Keratinocyte (primary cell): ENCODE results near the gene ZNF280C. TPM values are rescaled to one million over a fixed set of nuclear protein-coding genes. Genes with fewer than 3 reads are reported as not detected.

Source experiments
- DNase-seq: peaks from one replicate; pipeline ENCODE4 v3.0.0-alpha.2; 2011; ENCODE audit warnings: low read depth, missing footprints, low spot score
- FAIRE-seq: peaks from 2 replicates; lab custom pipeline; 2011; peaks lifted over from hg19 to GRCh38; lab: Jason Lieb, UNC
- H2AFZ ChIP-seq: 2 replicates; pipeline ENCODE4 v1.6.0; 2012; ENCODE audit warnings: low read length, control low read depth, inconsistent platforms; ENCODE audit not compliant: control insufficient read depth
- H3K27ac ChIP-seq: 2 replicates; pipeline ENCODE4 v1.5.1; 2011; ENCODE audit warnings: low read length; ENCODE audit not compliant: control insufficient read depth, insufficient read depth
- H3K27me3 ChIP-seq: 3 replicates; pipeline ENCODE4 v1.6.0; 2011; ENCODE audit warnings: low read length; ENCODE audit not compliant: control insufficient read depth, insufficient read depth; ENCODE audit errors: extremely low read depth
- H3K36me3 ChIP-seq, 2 experiments: 2 replicates in 1 of 2; 3 replicates in 1 of 2; pipeline ENCODE4 v1.5.1; 2011; ENCODE audit warnings: low read length in 2 of 2, mild to moderate bottlenecking in 1 of 2; ENCODE audit not compliant: control insufficient read depth in 2 of 2, insufficient read depth in 2 of 2; ENCODE audit errors: extremely low read depth in 1 of 2
- H3K4me1 ChIP-seq: 3 replicates; pipeline ENCODE4 v1.5.1; 2011; ENCODE audit warnings: low read length; ENCODE audit not compliant: control insufficient read depth, insufficient read depth; ENCODE audit errors: extremely low read depth
- H3K4me2 ChIP-seq: 3 replicates; pipeline ENCODE4 v1.6.0; 2011; ENCODE audit warnings: low read depth, low read length; ENCODE audit not compliant: control insufficient read depth, insufficient read depth; ENCODE audit errors: extremely low read depth
- H3K4me3 ChIP-seq, 3 experiments: fragments of 200-600 bp in 1 of 3; sonication (generic) in 1 of 3; 2 replicates in 2 of 3; 3 replicates in 1 of 3; pipeline ENCODE4 v1.5.1; 2011 to 2016; ENCODE audit warnings: low read length in 3 of 3, mild to moderate bottlenecking in 3 of 3, control low read depth in 2 of 3, inconsistent platforms in 1 of 3, low read depth in 1 of 3, mixed read lengths in 1 of 3, mixed run types in 1 of 3, moderate library complexity in 1 of 3; ENCODE audit not compliant: control insufficient read depth in 2 of 3, insufficient read depth in 2 of 3; ENCODE audit errors: extremely low read depth in 1 of 3
- H3K79me2 ChIP-seq: 2 replicates; pipeline ENCODE4 v1.6.0; 2012; ENCODE audit warnings: low read length; ENCODE audit not compliant: control insufficient read depth, insufficient read depth
- H3K9ac ChIP-seq: 3 replicates; pipeline ENCODE4 v1.6.0; 2011; ENCODE audit warnings: low read length; ENCODE audit not compliant: control insufficient read depth, insufficient read depth; ENCODE audit errors: extremely low read depth
- H3K9me1 ChIP-seq: 3 replicates; pipeline ENCODE4 v1.6.0; 2011; ENCODE audit warnings: low read length; ENCODE audit not compliant: control insufficient read depth, insufficient read depth; ENCODE audit errors: extremely low read depth
- H3K9me3 ChIP-seq: 2 replicates; pipeline ENCODE4 v1.5.1; 2012; ENCODE audit warnings: low read depth, low read length; ENCODE audit not compliant: control insufficient read depth
- H4K20me1 ChIP-seq: 3 replicates; pipeline ENCODE4 v1.6.0; 2011; ENCODE audit warnings: low read length; ENCODE audit not compliant: control insufficient read depth, insufficient read depth; ENCODE audit errors: extremely low read depth
- EZH2 ChIP-seq: IDR thresholded peaks from one replicate; pipeline ENCODE4 v1.6.1; 2012; ENCODE audit warnings: inconsistent platforms, mild to moderate bottlenecking, low read length, moderate library complexity
- dilution Hi-C: fragments of 300-500 bp; cut with MboI; formaldehyde crosslinking; loops from one replicate; pipeline ENCODE4 v1.7.0; 2020; ENCODE audit warnings: low sequenced_read_pairs; ENCODE audit not compliant: extremely low pct_ligation_motif_present
- polyA plus RNA-seq, 5 experiments: library from polyadenylated mRNA; depleted of rRNA in 3 of 5; stranded (reverse) in 3 of 5; stranded (forward) in 1 of 5; unstranded in 1 of 5; fragments of >200 nt; gene quantifications; 1 replicate in 1 of 5; 2 replicates in 3 of 5; 3 replicates in 1 of 5; pipeline versions ENCODE4 v1.2.1 to v1.2.3, GENCODE V29; 2011 to 2012; ENCODE audit warnings: missing spikeins in 2 of 5, low read depth in 1 of 5, low replicate concordance in 1 of 5
- small RNA-seq, 3 experiments: library from RNA; depleted of rRNA; stranded (forward); fragments of <200 nt; gene quantifications; one replicate each; pipeline ENCODE3, GENCODE V24; 2012; ENCODE audit warnings: low read depth in 3 of 3, low replicate concordance in 1 of 3; ENCODE audit not compliant: insufficient read length in 3 of 3
- TF ChIP-seq, protein P1 (sequence below), 3 experiments: IDR thresholded peaks in 1 of 3; conservative IDR thresholded peaks in 1 of 3; optimal IDR thresholded peaks in 1 of 3; 2 replicates in 2 of 3; 3 replicates in 1 of 3; pipeline versions ENCODE3 to v1.5.1; 2011; ENCODE audit warnings: low read length in 3 of 3, mild to moderate bottlenecking in 3 of 3, moderate library complexity in 2 of 3, control low read depth in 1 of 3, inconsistent platforms in 1 of 3; ENCODE audit not compliant: insufficient read depth in 2 of 3; ENCODE audit errors: extremely low read depth in 1 of 3

The ZNF280C gene
- polyA plus RNA-seq, 1 donor (not counting 4 experiments of a cell fraction or from before 2014, with no cell fraction given) = 4.7 TPM

DNA sequence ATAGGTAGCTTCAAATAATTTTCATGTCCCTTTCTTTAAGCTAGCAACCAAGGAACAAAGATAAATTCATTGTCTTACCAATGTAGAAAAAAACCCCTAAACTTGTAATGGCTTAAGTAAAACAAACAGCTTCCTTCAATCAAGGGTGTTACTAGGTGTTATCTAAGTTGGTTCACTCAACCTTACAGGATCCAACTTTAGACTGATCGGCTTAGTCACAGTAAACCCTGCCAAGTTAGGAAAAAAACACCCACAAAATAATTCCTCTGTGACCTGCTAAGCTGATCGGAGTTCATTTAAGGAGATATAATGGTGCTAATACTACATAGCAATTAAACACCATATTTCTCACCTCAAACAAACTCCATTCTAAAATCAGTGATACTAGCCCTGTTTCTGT is 113.1 kb downstream of the ZNF280C start:
- no peak overlapping the region for H3K27ac ChIP-seq
- FAIRE-seq (no peak), DNase-seq (no peak)
- H3K4me1 ChIP-seq = no peaks in the 10 kb centered on the region
- no peaks in the 10 kb centered on the region for H4K20me1 ChIP-seq
- H3K9me3 ChIP-seq = no peaks in the 10 kb centered on the region
- no peaks in the 10 kb centered on the region for H3K9me1 ChIP-seq
- H3K4me2 ChIP-seq = no peak overlapping the region
- peaks cover 0 to 1% of the 10 kb centered on the region in 2 experiments for H3K36me3 ChIP-seq
- dilution Hi-C loops = loop anchor here (10.0 kb wide), 1 partner anchor 59 kb away; no protein-coding TSS in a partner anchor
- H3K4me3 ChIP-seq = no peak overlapping the region
- H3K27me3 ChIP-seq = no peaks in the 10 kb centered on the region
- no peak overlapping the region for H2AFZ ChIP-seq
- no peak for TF ChIP-seq EZH2
- TF ChIP-seq, protein P1, sequence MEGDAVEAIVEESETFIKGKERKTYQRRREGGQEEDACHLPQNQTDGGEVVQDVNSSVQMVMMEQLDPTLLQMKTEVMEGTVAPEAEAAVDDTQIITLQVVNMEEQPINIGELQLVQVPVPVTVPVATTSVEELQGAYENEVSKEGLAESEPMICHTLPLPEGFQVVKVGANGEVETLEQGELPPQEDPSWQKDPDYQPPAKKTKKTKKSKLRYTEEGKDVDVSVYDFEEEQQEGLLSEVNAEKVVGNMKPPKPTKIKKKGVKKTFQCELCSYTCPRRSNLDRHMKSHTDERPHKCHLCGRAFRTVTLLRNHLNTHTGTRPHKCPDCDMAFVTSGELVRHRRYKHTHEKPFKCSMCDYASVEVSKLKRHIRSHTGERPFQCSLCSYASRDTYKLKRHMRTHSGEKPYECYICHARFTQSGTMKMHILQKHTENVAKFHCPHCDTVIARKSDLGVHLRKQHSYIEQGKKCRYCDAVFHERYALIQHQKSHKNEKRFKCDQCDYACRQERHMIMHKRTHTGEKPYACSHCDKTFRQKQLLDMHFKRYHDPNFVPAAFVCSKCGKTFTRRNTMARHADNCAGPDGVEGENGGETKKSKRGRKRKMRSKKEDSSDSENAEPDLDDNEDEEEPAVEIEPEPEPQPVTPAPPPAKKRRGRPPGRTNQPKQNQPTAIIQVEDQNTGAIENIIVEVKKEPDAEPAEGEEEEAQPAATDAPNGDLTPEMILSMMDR (optimal IDR thresholded peaks at IDR 0.05 in 1 of 3, IDR thresholded peaks at IDR 0.05 in 1 of 3, conservative IDR thresholded peaks at IDR 0.05 in 1 of 3; ENCODE audit: extremely low read depth in 1 of 3, insufficient read depth in 2 of 3, low read length in 3 of 3) = no peak
- H3K79me2 ChIP-seq = no peaks in the 10 kb centered on the region
- H3K9ac ChIP-seq = no peak overlapping the region

Small RNA genes lying within 50 kb of the gene (small RNA-seq; reads per million reads assigned to genes)
- 0 to 0.07 (median 0) reads per million in 3 experiments for gene RNU6-1130P

Other genes starting within 250 kb of the ZNF280C start
- gene ELF4, start 158.4 kb downstream of the ZNF280C start, polyA plus RNA-seq = 13.7 to 25.6 TPM (median 17.6 TPM) in 3 replicates
- 36.1 to 52.5 TPM (median 47.8 TPM) in 3 replicates for gene AIFM1, start 103.1 kb downstream of the ZNF280C start, polyA plus RNA-seq
- gene RAB33A, start 96.9 kb downstream of the ZNF280C start, polyA plus RNA-seq = 0.09 TPM in 1 of 3 replicates, not detected in the others
- gene SLC25A14, start 71.0 kb upstream of the ZNF280C start, polyA plus RNA-seq = 9.7 to 19.4 TPM (median 13.6 TPM) in 3 replicates
- gene GPR119, start 116.8 kb upstream of the ZNF280C start, polyA plus RNA-seq = not detected in 3 replicates
- gene RBMX2, start 133.1 kb upstream of the ZNF280C start, polyA plus RNA-seq = 15.7 to 22.3 TPM (median 18.1 TPM) in 3 replicates